Measurements from ENCODE around the gene BOC. TPM values are rescaled to one million over a fixed set of nuclear protein-coding genes. Genes with fewer than 3 reads are reported as not detected.

Gene BOC
- total and polyA plus RNA-seq, 2 of the 8 experiments (the other 6 are each of a cell fraction or from before 2014, with no cell fraction given): 6.9 to 9.3 TPM

- Histone ChIP-seq H3K36me3 (ENCODE audit: control insufficient read depth in 2 of 4, insufficient read depth in 4 of 4, low read length in 3 of 4) (no peaks in the 10 kb centered on the region), H2BK12ac (ENCODE audit: low read depth, low read length) (no peak overlapping the region), H3K27me3 (replicated peaks in 1 of 4; ENCODE audit: control insufficient read depth in 3 of 4, extremely low read depth in 1 of 4, insufficient read depth in 3 of 4, low read length in 3 of 4) (no peaks in the 10 kb centered on the region), H3K23ac (ENCODE audit: insufficient read length) (no peak overlapping the region), H4K20me1 (replicated peaks in 1 of 2; ENCODE audit: control insufficient read depth in 1 of 2, insufficient read depth in 2 of 2, low read length in 2 of 2) (no peaks in the 10 kb centered on the region), H4K8ac (ENCODE audit: extremely low read depth, insufficient read depth, low read length) (no peak overlapping the region), H2AFZ (ENCODE audit: low read length) (no peak overlapping the region), H3K4me1 (replicated peaks in 1 of 4; ENCODE audit: control insufficient read depth in 3 of 4, insufficient read depth in 4 of 4, low read length in 3 of 4) (peaks cover 3 to 13% (median 11%) of the 10 kb centered on the region in 4 experiments), H2AK5ac (ENCODE audit: low read depth, low read length) (no peak overlapping the region), H4K5ac (ENCODE audit: insufficient read length, low read depth, low read length) (no peak overlapping the region), H3K9me3 (ENCODE audit: insufficient read depth in 2 of 2, low read depth in 1 of 2, low read length in 1 of 2) (no peaks in the 10 kb centered on the region), H3K9ac (replicated peaks in 1 of 4; ENCODE audit: extremely low read depth in 1 of 4, low read depth in 3 of 4, low read length in 3 of 4) (no peak overlapping the region), H3K4me3 (ENCODE audit: extremely low read depth in 1 of 4, insufficient read depth in 2 of 4, low read depth in 3 of 4, low read length in 4 of 4) (no peak overlapping the region), H3K4me2 (ENCODE audit: insufficient read depth in 1 of 2, low read depth in 2 of 2, low read length in 2 of 2) (peak overlapping the region; percentile 20 to 36; a peak in 3 of 4 replicates), H3K27ac (ENCODE audit: low read depth, low read length) (no peak overlapping the region), H4K91ac (replicated peaks; ENCODE audit: insufficient read length, low read length) (peak overlapping the region; percentile 27), H2BK120ac (replicated peaks; ENCODE audit: low read depth, low read length) (no peak overlapping the region), H3K79me2 (ENCODE audit: control insufficient read depth in 1 of 2, insufficient read depth in 2 of 2, low read length in 2 of 2) (no peaks in the 10 kb centered on the region), H3K14ac (ENCODE audit: insufficient read length) (no peak overlapping the region), H3K56ac (replicated peaks; ENCODE audit: insufficient read length, low read depth, low read length) (no peak overlapping the region), H3K23me2 (ENCODE audit: low read depth, low read length) (no peaks in the 10 kb centered on the region), H3K4ac (replicated peaks; ENCODE audit: insufficient read length, low read depth, low read length) (no peak overlapping the region), H2BK5ac (ENCODE audit: low read depth, low read length) (no peak overlapping the region), H2BK20ac (ENCODE audit: low read length) (no peak overlapping the region), H3K79me1 (ENCODE audit: low read depth, low read length) (no peaks in the 10 kb centered on the region), H3K18ac (ENCODE audit: extremely low read depth, low read length) (peak overlapping the region; percentile 67; the same call in 1 of the 2 replicates), H2BK15ac (ENCODE audit: low read length) (no peak overlapping the region)
- ChIA-PET CTCF (ENCODE audit: partially characterized antibody) (interaction anchor here (0.9 to 4.1 kb wide), 10 partner anchors 12 to 194 kb away, joined by 3 to 15 read pairs (median 4); no protein-coding TSS in a partner anchor), POLR2A (ENCODE audit: partially characterized antibody) (no interaction called here)
- WGBS, 2 experiments (ENCODE audit: extremely low coverage in 1 of 2, insufficient coverage in 1 of 2, insufficient read length in 1 of 2, insufficient replicate concordance in 2 of 2, low coverage in 1 of 2, low lambda C conversion rate in 2 of 2, missing lambda C conversion rate in 1 of 2): 52% methylated on average over 6 of the region's 6 CpGs; no CpG with 5 or more reads in 1 of the 2 experiments
- no peak for TF ChIP-seq SRF (IDR thresholded peaks at IDR 0.05; ENCODE audit: low read depth, low read length)
- no peak for TF ChIP-seq SAP30 (IDR thresholded peaks at IDR 0.05; ENCODE audit: insufficient read depth, insufficient replicate concordance, low read length)
- no peak for TF ChIP-seq EZH2 (IDR thresholded peaks at IDR 0.05; ENCODE audit: low read depth, low read length, severe bottlenecking)
- no peak for DNase-seq (ENCODE audit: low read depth in 1 of 2, low spot score in 2 of 2)
- FAIRE-seq: no peak
These were observed 17.3 kb downstream of the BOC start for GRCh38 chr3:113228498-113229286.
